ENCODE results near the gene CCDC182. TPM values are rescaled to one million over a fixed set of nuclear protein-coding genes. Genes with fewer than 3 reads are reported as not detected.

Gene CCDC182
- polyA plus RNA-seq (ENCODE audit: insufficient read length) = not detected

DNA sequence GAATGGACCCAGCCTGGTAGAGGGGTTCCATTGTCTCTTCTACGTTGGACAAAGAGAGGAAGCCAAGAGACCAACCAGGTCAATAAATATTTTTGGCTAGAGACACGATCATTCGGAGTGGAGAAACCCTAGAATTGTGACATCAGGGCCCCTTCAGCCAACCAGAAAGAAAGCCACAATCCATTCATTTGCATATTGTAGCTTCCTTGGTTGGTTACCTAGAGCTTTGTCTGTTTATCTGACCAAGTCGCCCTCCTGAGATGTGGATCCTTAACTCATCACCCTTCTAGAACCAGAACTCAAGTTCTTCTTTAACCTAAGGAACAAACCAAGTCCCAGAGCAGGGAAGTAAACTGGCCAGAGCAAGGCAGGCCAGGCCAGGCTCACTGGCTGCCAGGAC is at the start of gene CCDC182:
Gene CCDC182 (minus strand): TSS at position 58 of the 400 bp plus-strand sequence. CDS start 27 bp downstream, at position 31.
- no peak for DNase-seq (ENCODE audit: low read depth)

DNA sequence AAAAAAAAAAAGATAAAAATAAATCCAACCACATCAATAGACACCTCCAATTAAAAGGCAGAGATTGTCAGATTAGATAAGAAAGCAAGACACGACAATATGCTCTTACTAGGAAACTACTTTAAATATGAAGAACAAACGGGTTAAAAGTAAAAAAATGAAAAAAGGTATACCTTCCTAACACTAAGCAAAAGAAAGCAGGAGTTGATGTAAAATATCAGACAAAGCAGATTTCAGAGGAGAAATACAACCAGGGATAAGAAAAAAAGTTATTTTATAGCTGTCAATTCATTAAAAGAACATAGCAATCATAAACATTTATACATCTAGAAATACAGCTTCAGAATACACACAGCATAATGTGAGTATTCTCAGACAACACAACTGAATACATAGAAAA is 49.7 kb upstream of the CCDC182 start:
- DNase-seq (ENCODE audit: low read depth) = no peak

DNA sequence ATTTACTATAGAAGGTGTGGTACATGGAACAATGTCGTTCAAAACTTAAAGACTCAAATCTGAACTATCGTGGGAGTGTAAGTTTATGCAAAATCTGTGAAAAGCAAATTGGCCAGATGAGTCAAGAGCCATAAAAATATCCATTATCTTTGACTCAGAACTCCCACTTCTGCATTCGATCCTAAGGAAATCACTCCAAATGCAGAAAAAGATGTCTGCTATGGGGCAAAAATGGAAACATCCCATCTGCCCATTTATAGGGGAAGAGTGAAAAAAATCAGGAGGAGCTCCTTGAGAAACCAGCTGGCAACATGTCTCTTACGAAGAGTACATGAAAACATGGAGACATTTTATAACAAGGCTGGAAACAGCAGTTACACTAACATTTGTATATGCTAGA is 43.6 kb upstream of the CCDC182 start:
- DNase-seq (ENCODE audit: low read depth) = no peak

DNA sequence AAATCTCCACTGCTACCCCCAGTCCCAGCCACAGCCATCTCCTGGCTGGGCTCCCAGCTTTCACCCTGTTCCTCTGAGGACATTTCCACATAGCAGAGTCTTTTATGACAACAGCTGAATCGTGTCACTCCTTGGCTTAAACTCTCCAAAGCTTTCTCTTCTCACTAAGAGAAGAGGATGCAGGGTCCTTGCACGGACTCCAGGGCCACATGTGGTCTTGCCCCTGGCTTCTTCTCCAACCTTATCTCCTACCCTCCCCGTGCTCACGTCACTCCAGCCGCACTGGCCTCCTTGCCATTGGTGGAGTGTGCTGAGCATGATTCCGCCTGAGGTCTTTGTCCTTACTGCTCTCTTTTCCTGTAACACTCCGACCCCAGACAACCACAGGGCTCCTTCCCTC is 39.9 kb upstream of the CCDC182 start:
- no peak for DNase-seq (ENCODE audit: low read depth)

DNA sequence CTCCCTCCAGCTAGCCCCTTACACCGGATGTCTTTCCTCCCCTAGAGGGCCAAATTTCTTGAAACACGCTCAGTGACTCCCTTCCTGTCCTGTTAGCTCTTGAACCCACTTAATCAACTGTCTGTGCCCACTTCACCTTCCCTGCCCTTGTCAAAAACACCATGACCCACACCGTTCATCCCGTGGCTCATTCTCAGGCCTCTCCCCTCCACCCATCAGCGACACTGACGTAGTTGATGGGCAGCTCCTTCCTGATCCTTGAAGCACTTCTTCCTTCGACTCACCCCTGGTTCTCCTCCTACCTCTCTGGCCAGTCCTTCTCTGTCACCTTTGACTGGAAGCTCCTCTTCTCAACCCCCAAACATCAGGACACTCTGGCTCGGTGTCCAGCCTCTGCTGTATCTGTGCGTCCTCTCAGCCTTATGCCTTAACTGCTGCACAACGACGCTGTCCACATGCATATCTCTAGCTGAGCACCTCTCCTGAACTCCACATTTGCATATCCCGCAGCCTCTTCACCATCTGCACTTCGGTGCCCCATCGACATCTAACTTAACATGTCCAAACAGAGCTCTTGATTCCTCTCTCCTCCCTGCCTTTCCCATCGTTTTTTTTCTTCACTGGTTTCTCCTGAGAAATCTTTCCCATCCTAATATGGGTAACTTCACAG is 39.3 kb upstream of the CCDC182 start:
- DNase-seq (ENCODE audit: low read depth) = no peak

DNA sequence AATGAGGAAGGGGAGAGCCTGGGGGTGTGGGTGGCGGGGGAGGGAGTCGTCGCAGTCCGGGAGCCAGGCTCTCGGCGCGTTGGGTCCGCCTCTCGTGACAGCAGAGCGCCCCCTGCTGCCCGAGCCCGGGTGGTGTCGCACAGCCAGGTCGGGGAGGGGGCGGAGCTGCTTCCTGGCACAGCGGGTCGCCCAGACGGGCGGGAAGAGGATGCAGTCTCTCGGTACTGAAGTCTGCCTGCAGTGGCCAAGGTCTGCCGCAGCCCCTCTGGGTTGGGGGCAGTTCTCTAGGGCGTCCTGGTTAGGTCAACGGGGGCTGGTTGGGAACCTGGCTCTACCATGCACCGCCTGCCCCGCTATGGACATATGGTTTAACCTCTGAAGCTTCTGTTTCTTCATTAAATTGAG is 38.2 kb upstream of the CCDC182 start:
- DNase-seq (ENCODE audit: low read depth) = no peak

DNA sequence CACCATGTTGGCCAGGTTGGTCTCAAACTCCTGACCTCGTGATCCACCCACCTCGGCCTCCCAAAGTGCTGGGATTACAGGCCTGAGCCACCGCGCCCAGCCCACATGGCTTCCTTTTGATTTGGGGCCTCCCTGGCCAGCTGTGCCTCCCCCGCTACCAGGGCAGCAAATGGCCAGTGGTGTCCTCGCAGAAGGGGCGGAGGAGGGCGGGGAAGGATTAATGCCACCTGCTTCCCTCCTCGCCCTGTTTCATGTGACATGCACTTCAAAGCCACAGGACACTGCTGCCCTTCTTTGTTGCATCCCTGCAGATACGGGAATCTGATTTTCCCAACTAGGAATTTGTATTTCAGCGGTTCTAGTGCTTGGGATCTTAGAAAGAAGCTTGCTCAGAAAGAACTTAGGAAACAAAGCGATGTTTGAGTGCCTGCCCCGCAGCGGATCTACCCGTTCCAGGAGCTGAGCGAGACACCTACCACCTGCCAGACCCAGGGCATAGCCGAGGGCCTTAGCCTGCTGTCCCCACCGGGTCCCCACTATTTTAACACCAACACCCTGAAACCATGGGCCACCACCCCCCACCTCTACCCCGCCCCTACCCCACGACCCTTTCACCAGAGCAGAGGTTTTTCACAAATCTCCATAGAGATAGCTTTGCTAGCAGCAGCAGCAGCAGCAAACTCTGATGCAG is 37.7 kb upstream of the CCDC182 start:
- no peak for DNase-seq (ENCODE audit: low read depth)

DNA sequence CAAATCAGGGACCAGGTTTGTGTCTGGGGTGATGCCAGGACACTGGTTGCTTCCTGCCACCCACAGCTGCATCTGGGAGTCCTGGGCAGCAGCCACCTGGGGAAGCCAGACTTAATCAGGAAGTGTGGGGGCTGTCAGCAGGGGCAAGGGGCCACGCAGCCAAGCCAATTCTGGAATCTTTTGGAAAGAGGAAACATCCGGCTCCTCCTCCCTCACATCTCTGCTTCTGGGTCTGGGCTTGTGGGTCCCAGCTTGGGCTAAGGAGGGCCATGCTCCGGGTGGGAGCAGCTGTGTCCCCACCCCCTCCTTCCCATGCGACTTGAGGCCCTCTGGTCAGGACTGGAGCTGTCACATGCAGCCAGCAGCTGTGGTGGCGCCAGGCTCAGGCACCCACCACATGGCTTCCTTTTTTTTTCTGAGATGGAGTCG is 37.0 kb upstream of the CCDC182 start:
- no peak for DNase-seq (ENCODE audit: low read depth)

DNA sequence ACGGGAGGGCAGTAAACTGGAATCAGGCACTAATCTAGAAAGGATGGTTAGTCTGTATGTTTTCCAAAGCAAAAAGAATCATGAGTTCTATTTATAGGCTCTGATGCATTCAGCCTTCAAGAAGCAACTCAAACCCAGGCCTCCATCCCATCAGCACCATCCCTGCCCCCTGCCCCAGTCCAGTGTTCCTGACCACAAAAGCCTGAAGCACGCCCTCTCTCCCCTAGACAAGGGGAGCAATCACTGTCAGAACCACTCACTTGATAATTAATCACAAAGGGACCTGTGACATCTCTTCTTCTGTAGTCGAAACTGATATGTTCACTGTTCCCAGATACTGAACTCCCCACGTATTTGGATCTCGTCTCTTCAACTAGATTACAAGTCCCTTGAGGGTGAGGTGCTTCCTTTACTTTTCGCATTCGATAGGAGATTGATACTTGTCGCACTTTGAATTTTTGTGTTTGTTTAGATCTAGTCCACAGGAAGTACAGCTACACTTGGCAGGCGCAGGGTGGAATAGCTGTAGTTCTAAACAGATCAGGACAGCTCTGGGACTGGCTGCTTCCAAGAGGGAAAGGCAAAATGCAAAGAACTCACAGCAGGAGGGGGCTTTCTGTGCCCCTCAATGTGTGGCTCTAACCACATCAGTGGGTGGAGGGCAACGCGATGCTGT is 36.4 kb upstream of the CCDC182 start:
- DNase-seq (ENCODE audit: low read depth) = no peak

DNA sequence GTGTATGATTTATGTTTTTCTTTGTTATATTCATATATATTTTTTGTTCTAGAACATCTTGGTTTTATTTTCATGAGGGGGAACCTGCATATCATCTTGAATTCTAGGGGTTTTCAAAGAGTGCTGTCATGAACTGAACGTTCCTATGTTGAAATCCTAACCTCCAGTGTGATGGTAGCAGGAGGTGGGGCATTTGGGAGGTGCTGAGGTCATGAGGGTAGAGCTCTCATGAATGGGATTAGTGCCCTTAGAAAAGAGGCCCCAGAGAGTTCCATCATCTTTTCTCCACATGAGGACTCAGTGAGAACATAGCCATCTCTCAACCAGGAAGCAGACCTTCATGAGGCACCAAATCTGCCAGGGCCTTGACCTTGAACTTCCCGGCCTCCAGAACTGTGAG is 34.6 kb upstream of the CCDC182 start:
- no peak for DNase-seq (ENCODE audit: low read depth)

DNA sequence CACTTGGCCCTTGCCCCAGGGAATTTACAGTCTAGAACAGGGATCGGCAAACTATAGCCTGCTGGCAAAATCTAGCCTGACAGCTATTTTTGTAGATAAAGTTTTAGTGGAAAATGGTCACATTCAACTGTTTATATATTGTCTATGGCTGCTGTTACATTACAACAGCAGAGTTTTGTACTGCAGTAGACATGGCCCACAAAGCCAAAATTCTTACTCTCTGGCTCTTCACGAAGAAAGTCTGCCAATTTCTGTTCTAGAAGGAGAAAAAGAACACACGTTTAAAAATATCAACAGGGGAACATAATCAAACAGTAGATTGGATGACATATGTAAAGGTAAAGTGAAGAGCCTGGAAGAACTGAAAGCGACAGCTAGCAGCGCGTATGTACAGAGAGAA is 33.2 kb upstream of the CCDC182 start:
- DNase-seq (ENCODE audit: low read depth) = no peak

DNA sequence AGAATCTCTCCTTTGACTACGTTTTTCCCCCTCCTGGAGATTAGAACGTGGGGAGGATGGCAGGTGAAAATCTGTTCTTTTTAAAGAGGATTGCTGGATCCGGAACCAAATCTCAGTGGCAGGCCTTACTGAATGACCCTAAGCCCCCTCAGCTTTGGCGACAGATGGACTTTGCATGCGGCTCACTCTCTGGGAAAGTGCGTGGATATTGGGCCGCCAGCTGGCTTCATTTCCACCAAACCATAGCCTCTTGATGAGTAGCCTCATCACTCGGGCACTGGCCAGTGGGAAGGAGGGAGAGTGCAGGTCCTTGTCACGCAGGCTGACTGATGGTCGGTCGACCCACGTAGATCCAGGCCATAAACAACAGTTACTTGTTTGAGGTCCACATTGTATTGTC is 31.3 kb upstream of the CCDC182 start:
- no peak for DNase-seq (ENCODE audit: low read depth)

DNA sequence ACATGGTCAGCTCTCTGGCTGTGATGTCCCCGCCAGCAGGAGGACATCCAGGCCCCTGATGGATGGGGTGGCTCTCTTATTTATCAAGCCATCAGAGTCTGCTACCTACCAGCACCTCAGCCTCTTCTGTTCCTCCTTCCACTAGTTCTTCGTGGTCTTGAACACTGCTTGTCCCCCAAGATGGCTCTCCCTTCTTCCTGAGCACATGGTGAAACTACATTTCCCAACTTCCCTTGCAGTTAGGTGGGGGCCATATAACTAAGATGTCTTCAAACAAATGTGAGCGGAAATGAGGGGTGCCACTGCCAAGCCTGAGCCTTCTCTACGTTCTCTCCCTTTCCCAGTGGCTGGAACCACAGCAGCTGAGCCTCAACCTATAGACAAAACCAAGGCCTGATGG is 29.8 kb upstream of the CCDC182 start:
- DNase-seq (ENCODE audit: low read depth) = no peak

DNA sequence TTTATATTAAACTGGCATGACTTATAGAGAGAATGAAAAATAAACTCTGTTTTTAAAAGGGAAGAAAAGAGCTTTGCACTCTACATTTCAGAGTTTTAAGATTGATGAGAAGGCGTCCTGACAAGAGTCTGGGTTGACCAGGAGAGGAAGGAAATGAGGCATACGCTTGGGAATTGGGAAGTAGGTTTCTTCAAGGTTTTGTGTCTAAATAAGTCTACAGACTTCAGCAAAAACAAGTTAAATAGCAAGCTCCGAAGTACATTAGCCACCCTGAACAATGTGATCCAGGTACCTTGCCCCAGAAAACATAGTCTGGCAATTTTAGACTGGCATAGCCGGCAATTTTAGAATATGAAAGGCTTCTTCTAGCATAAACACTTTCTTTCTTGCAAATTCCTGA is 28.5 kb upstream of the CCDC182 start:
- no peak for DNase-seq (ENCODE audit: low read depth)

DNA sequence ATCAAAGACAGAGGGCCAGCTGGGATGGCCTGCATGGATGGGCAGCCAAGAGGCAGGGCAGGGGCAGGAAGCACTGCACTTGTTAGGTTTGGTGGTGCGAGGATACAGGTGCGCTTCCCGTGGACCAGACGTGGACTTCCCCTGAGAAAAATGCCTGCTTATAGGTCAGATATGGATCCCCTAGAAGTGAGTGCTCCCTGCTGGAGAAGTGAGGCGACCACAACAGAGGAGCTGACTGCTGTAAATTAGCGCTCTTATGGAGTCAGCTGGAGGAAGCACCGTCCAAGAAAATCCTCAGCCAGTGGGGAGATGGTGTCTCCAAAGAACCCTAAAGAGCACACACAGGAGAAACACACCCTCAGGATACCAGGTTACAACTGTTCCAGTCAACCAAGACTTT is 27.7 kb upstream of the CCDC182 start:
- no peak for DNase-seq (ENCODE audit: low read depth)

DNA sequence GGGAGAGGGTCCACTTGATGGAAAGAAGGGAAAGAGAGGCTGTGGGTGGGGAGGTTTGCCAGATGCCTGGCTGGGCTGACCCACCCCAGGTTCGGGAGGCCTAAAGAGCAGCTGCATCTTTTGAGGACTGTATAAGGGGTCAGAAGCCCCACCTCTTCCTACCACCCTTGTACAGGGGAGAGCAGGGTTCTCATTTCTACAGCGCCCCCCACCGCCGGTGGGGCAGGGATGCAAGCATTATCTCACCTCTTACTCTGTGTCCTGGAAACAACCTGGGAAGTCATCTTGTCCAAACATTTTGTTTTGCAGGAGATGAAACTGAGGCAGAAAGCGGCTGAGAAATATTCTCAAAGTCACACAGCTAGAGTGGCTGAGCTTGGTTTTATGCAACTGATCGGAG is 22.5 kb upstream of the CCDC182 start:
- DNase-seq (ENCODE audit: low read depth) = no peak

DNA sequence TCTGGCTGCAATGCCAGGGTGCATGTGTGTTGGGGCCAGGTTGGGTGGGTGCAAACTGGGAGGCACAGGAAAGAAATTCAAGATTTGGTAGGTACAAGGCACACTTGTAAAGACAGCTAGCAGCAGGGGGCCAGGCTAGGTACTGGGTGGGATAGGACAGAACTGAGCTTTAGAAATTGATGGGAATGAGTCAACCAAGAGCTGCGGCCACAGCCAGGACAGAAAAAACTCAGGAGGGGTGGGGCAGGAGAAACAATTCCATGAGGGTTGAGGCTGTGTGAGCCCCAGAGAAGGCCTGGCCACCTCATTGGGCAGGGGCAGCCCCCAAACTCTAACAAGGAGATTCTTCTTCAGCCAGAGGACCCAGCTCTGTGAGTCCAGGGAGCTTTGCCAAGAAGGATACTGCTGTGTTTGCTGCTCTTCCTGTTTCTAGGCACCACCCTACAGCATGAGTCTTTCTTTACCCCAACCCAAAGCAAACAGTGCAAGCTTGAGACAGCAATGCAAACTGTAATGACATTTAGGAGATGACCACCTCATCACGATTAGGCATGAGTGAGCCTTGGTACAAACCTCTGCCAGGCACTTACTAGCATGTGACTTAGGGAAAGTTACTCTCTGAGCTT is 21.3 kb upstream of the CCDC182 start:
- no peak for DNase-seq (ENCODE audit: low read depth)

DNA sequence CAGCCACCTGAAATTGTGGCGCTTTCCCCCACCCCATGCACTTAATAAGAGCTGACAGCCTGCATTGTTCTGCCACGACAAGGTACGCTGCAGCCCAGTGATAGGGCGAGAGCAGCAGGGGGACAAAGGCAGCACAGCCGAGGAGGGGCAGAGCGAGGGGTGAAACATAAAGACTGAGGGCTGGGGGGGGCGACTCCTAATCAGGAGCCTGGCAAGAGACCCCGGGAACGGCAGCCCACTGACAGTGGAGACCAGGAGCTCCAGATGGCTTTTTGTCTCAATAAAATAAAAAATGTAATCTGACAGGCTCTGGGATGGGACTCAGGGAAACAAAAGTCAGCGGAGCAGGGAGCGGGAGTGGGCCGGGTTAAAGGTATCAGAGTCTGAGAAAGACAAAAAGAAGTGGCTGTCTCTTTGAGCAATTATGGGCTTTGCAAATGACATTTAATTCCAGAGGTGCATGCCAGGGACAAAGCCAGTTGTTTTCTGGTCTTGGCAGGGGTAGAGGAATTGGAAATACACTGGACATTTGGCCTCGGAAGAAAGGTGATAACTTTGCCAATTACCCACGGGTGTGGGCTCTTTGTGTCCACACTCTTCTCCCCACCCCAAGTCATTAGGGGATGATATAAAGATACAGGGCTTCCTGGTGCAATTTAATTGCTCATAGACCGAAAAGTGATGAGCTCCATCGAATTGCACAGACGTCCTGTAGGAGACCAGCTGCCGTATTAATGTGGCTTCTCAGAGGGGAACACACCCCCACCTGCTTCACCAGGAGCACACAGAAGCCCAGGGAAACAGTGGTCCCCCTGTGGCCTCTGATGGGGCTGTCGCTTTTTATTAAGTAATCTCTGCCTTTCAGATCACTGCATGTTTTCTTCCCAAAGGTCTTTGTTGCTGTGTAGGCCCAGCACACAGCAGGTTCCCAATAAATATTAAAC is 17.6 kb upstream of the CCDC182 start:
- no peak for DNase-seq (ENCODE audit: low read depth)

DNA sequence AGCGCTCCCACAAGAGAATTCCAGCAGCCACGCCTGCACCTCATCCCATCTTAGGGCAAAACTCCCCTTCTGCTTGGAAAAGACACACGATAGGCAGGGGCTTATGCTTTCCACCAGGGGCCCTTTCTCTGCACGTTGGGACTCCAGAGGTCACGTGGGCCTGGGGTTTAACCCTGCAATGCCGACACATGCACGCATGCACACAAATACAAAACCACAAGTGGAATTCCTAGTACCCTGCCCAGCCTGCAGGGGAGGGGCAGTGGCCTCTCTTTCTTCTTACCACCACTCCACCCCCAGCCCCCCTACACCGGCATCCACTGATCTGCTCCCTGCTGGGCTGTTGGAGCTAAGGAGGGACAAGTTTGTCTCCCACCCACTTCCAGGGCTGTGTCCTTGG is 16.8 kb upstream of the CCDC182 start:
- DNase-seq (ENCODE audit: low read depth) = no peak

DNA sequence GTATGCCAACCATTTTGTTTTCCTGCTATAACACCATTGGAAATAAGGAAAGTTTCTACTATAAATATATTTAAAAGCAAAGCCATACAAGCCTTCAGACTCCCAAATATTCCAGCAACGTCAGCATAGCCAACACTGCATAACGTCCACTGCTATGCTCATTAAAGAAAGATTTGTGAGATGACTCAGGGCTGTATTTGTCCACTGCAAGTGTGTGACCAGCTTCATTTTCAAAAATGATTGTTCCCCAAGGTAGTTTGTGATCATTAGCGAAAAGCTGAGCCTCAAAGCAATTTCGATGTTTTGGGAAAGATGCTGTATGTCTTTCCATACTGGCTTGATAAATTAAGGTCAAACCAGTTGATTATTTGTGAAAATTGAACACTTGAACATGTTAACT is 14.9 kb upstream of the CCDC182 start:
- no peak for DNase-seq (ENCODE audit: low read depth)

DNA sequence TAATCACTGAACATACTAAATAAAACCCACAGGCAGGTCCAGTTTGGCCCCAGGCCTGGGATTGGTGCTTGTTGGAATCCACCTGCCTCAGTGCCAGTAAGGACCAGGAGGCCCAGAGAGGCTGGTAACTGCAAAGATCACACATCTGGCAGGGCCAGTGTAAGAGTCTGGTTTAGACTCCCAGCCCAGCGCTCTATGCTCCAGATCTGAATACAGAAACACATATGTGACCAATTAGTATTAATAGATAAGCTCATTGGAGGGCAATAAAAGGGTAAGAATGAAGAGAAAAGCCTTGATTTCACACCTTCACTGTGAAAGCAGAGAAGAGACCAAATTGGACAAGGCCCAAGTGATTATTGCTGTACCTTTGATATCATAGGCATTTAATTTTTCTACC is 13.6 kb upstream of the CCDC182 start:
- no peak for DNase-seq (ENCODE audit: low read depth)

Data from forelimb muscle (tissue), 1 donor.